ENCODE measurements around the gene WDTC1. TPM values are rescaled to one million over a fixed set of nuclear protein-coding genes. Genes with fewer than 3 reads are reported as not detected.

WDTC1 gene
- total and polyA plus RNA-seq, 2 of the 13 experiments (the other 11 are each of a cell fraction or from before 2014, with no cell fraction given): 5.5 TPM

- TF ChIP-seq ZNF687 (CRISPR knock-in tag; IDR thresholded peaks at IDR 0.05): peak; percentile 91
- TF ChIP-seq ZNF34 (CRISPR knock-in tag; IDR thresholded peaks at IDR 0.05; ENCODE audit: borderline replicate concordance): no peak
- no peak for TF ChIP-seq ZNF558 (CRISPR knock-in tag; IDR thresholded peaks at IDR 0.05; ENCODE audit: borderline replicate concordance)
- TF ChIP-seq PAX8 (CRISPR knock-in tag; IDR thresholded peaks at IDR 0.05; ENCODE audit: borderline replicate concordance): no peak
- no peak for TF ChIP-seq ZNF75D (CRISPR knock-in tag; IDR thresholded peaks at IDR 0.05; ENCODE audit: borderline replicate concordance)
- TF ChIP-seq MXI1 (IDR thresholded peaks at IDR 0.05; ENCODE audit: borderline replicate concordance, low read depth, low read length): no peak
- TF ChIP-seq NFKB2 (CRISPR knock-in tag; IDR thresholded peaks at IDR 0.05; ENCODE audit: borderline replicate concordance): peak; percentile 29; the same call in 1 of the 2 replicates
- TF ChIP-seq NR1H2 (CRISPR knock-in tag; IDR thresholded peaks at IDR 0.05; ENCODE audit: borderline replicate concordance, low read depth): no peak
- TF ChIP-seq ZNF546 (CRISPR knock-in tag; conservative IDR thresholded peaks at IDR 0.05): no peak; the same call in 1 of the 2 replicates
- no peak for TF ChIP-seq STAG1 (CRISPR knock-in tag; IDR thresholded peaks at IDR 0.05)
- TF ChIP-seq ZNF232 (CRISPR knock-in tag; IDR thresholded peaks at IDR 0.05; ENCODE audit: borderline replicate concordance): peak; percentile 31; the same call in 1 of the 2 replicates
- TF ChIP-seq ZNF430 (CRISPR knock-in tag; IDR thresholded peaks at IDR 0.05): peak; percentile 49
- no peak for TF ChIP-seq ZHX2 (IDR thresholded peaks at IDR 0.05; ENCODE audit: low read depth)
- TF ChIP-seq ZHX2 (CRISPR knock-in tag; IDR thresholded peaks at IDR 0.05; ENCODE audit: borderline replicate concordance): no peak
- no peak; the same call in 1 of the 2 replicates for TF ChIP-seq ARHGAP35 (CRISPR knock-in tag; IDR thresholded peaks at IDR 0.05; ENCODE audit: borderline replicate concordance)
- no peak for TF ChIP-seq ZNF33A (CRISPR knock-in tag; IDR thresholded peaks at IDR 0.05; ENCODE audit: borderline replicate concordance)
- TF ChIP-seq TFAP4 (IDR thresholded peaks at IDR 0.05; ENCODE audit: borderline replicate concordance, low read depth): peak; percentile 67; the same call in 1 of the 2 replicates
These were observed 108.6 kb downstream of the WDTC1 start (continued) for GRCh38 chr1:27342778-27343638.
